SK-N-SH (cell line): ENCODE results near the gene DZIP1L. TPM values are rescaled to one million over a fixed set of nuclear protein-coding genes. Genes with fewer than 3 reads are reported as not detected.
A peak's percentile ranks its signal among the peaks of the same experiment; 100 is the strongest.
"Not testable (repeated sequence)": the region's sequence is repeated elsewhere in the genome, so short reads cannot be mapped to it uniquely, and the experiment has no call there.

ENCODE experiments used
- CTCF ChIA-PET: fragments of 300-600, 350-600 bp; formaldehyde crosslinking; extraction: SDS; loops from one replicate; lab custom pipeline; 2021; lab: Yijun Ruan, JAX
- POLR2A ChIA-PET: fragments of 350-600 bp; sonication (Branson Sonifier 250); formaldehyde crosslinking; extraction: SDS; loops from one replicate; lab custom pipeline; 2020; ENCODE audit warnings: antibody characterized with exemption, inconsistent platforms; lab: Yijun Ruan, JAX
- DNase-seq: peaks from one replicate; pipeline ENCODE4 v3.0.0; 2012
- H2AFZ ChIP-seq: fragments of 200-600 bp; sonication (generic); 2 replicates; pipeline ENCODE4 v1.8.1; 2016; ENCODE audit warnings: antibody characterized with exemption, mild to moderate bottlenecking, low read depth
- H3F3A ChIP-seq: fragments of 200-600 bp; sonication (generic); replicated peaks from 2 replicates; pipeline ENCODE3; 2016; ENCODE audit warnings: antibody characterized with exemption, mild to moderate bottlenecking; ENCODE audit not compliant: insufficient read depth
- H3K27ac ChIP-seq, 2 experiments: fragments of 200-500 bp in 1 of 2; fragments of 200-600 bp in 1 of 2; sonication (Bioruptor generic) in 1 of 2; sonication (generic), shearing (Covaris generic) in 1 of 2; 2 replicates each; pipeline versions ENCODE4 v1.5.1 to v1.6.1; 2014 to 2016; ENCODE audit warnings: low read depth in 2 of 2, inconsistent platforms in 1 of 2, low read length in 1 of 2, mild to moderate bottlenecking in 1 of 2, mixed read lengths in 1 of 2
- H3K27me3 ChIP-seq: fragments of 200-600 bp; sonication (generic), shearing (Covaris generic); 2 replicates; pipeline ENCODE4 v1.6.1; 2016; ENCODE audit warnings: mixed run types; ENCODE audit not compliant: insufficient read depth
- H3K36me3 ChIP-seq, 2 experiments: fragments of 200-500 bp in 1 of 2; fragments of 200-600 bp in 1 of 2; sonication (Bioruptor generic) in 1 of 2; sonication (generic) in 1 of 2; replicated peaks in 1 of 2; 2 replicates each; pipeline versions ENCODE3 to v1.5.1; 2014 to 2016; ENCODE audit warnings: low read length in 1 of 2, mild to moderate bottlenecking in 1 of 2; ENCODE audit not compliant: insufficient read depth in 2 of 2, control insufficient read depth in 1 of 2
- H3K4me1 ChIP-seq, 2 experiments: fragments of 200-500 bp in 1 of 2; fragments of 200-600 bp in 1 of 2; sonication (Bioruptor generic) in 1 of 2; sonication (generic), shearing (Covaris generic) in 1 of 2; 2 replicates each; pipeline versions ENCODE4 v1.5.1 to v1.6.1; 2014 to 2016; ENCODE audit warnings: low read depth in 1 of 2, low read length in 1 of 2, mixed run types in 1 of 2; ENCODE audit not compliant: insufficient read depth in 2 of 2, control insufficient read depth in 1 of 2
- H3K4me2 ChIP-seq: fragments of 200-600 bp; sonication (generic), shearing (Covaris generic); 2 replicates; pipeline ENCODE4 v1.6.1; 2017; ENCODE audit warnings: mixed run types
- H3K4me3 ChIP-seq, 2 experiments: fragments of 200-500 bp in 1 of 2; fragments of 200-600 bp in 1 of 2; sonication (Bioruptor generic) in 1 of 2; sonication (generic), shearing (Covaris generic) in 1 of 2; 2 replicates each; pipeline versions ENCODE4 v1.5.1 to v1.8.1; 2014 to 2016; ENCODE audit warnings: low read depth in 2 of 2, inconsistent platforms in 1 of 2, low read length in 1 of 2, mild to moderate bottlenecking in 1 of 2, mixed read lengths in 1 of 2, moderate library complexity in 1 of 2
- H3K79me2 ChIP-seq: fragments of 200-600 bp; sonication (generic); 2 replicates; pipeline ENCODE4 v1.8.1; 2017; ENCODE audit warnings: mild to moderate bottlenecking; ENCODE audit not compliant: insufficient read depth
- H3K9ac ChIP-seq: fragments of 200-600 bp; sonication (generic); 2 replicates; pipeline ENCODE4 v1.6.1; 2017; ENCODE audit warnings: mixed run types
- H3K9me2 ChIP-seq: fragments of 200-600 bp; sonication (generic); 2 replicates; pipeline ENCODE4 v1.6.1; 2017; ENCODE audit warnings: mixed run types
- H3K9me3 ChIP-seq: fragments of 200-600 bp; sonication (generic); 2 replicates; pipeline ENCODE4 v1.6.1; 2017; ENCODE audit warnings: mixed run types, mild to moderate bottlenecking, moderate library complexity
- H4K20me1 ChIP-seq: fragments of 200-600 bp; sonication (generic); 2 replicates; pipeline ENCODE4 v1.6.1; 2017; ENCODE audit warnings: mild to moderate bottlenecking, mixed run types; ENCODE audit not compliant: insufficient read depth
- CHD2 ChIP-seq: fragments of 150-350 bp; IDR thresholded peaks from 2 replicates; pipeline ENCODE4 v1.6.1; 2018; ENCODE audit warnings: low read length; ENCODE audit not compliant: partially characterized antibody
- FOXJ3 ChIP-seq: sonication (generic); formaldehyde crosslinking; IDR thresholded peaks from 2 replicates; pipeline ENCODE4 v1.5.1; 2020; ENCODE audit warnings: mild to moderate bottlenecking, missing genetic modification reagents
- TAF1 ChIP-seq: IDR thresholded peaks from 2 replicates; pipeline ENCODE4 v1.6.1; 2012; ENCODE audit warnings: low read depth, mild to moderate bottlenecking, low read length, moderate library complexity, borderline replicate concordance
- TEAD4 ChIP-seq: IDR thresholded peaks from 2 replicates; pipeline ENCODE4 v1.4.0; 2012; ENCODE audit warnings: mild to moderate bottlenecking, borderline replicate concordance; ENCODE audit not compliant: insufficient read depth
- WGBS: methylation state at CpG from one replicate; pipeline ENCODE4 v1.1.6; 2017; ENCODE audit warnings: low lambda C conversion rate; 5-methylcytosine and 5-hydroxymethylcytosine counted together
- polyA plus RNA-seq, 3 experiments: library from polyadenylated mRNA; depleted of rRNA; stranded (reverse); fragments of >200 nt; gene quantifications; 2 replicates each; pipeline ENCODE4 v1.2.3, GENCODE V29; 2012
- TF ChIP-seq, protein P1 (sequence below): fragments of 200-600 bp; sonication (generic); IDR thresholded peaks from 2 replicates; pipeline ENCODE4 v1.6.1; 2017; ENCODE audit warnings: antibody characterized with exemption, mild to moderate bottlenecking, moderate library complexity
- TF ChIP-seq, protein P2 (sequence below): IDR thresholded peaks from 2 replicates; pipeline ENCODE4; 2012
- TF ChIP-seq, protein P3 (sequence below): IDR thresholded peaks from 2 replicates; pipeline ENCODE4 v1.4.0; 2012; ENCODE audit warnings: low read depth, borderline replicate concordance

The DZIP1L gene
- polyA plus RNA-seq, 1 of the 3 experiments (the other 2 are of a cell fraction): 6.4 TPM

DNA sequence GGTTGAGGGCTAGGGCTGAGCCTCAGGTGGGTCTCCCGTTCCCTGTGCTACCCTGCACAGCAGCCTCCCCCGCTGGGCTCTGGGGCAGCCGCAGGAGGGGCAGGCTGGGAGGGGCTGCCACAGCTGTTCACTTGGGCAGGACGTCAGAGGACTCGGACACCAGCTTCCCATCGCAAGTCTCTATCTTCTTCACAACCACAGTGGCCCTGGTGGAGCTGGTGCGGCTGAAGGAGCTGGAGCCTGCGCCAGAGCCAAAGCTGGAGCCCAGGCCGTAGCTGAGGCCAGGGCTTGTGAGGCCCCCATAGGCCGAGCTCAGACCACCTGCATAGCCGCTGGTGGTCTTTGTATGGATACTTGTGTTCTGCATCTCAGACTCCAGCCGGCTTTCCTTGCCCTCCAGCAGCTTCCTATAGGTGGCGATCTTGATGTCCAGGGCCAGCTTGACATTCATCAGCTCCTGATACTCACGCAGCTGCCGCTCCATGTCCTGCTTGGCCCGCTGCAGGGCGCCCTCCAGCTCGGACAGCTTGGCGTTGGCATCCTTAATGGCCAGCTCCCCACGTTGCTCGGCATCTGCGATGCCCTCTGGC, 14.0 kb downstream of the DZIP1L start:
- 97% methylated on average over 9 of the region's 22 CpGs for WGBS
- H2AFZ ChIP-seq, H3K4me3 ChIP-seq, H4K20me1 ChIP-seq, H3K9me3 ChIP-seq, H3K9ac ChIP-seq, H3K9me2 ChIP-seq, H3K4me2 ChIP-seq, H3K4me1 ChIP-seq, H3K27ac ChIP-seq, H3K27me3 ChIP-seq, POLR2A ChIA-PET, H3F3A ChIP-seq, DNase-seq: not testable (repeated sequence)
- H3K36me3 ChIP-seq: peaks cover 18 to 37% of the 10 kb centered on the region in 2 experiments
- peaks cover 42% of the 10 kb centered on the region for H3K79me2 ChIP-seq
- TF ChIP-seq, protein P1, sequence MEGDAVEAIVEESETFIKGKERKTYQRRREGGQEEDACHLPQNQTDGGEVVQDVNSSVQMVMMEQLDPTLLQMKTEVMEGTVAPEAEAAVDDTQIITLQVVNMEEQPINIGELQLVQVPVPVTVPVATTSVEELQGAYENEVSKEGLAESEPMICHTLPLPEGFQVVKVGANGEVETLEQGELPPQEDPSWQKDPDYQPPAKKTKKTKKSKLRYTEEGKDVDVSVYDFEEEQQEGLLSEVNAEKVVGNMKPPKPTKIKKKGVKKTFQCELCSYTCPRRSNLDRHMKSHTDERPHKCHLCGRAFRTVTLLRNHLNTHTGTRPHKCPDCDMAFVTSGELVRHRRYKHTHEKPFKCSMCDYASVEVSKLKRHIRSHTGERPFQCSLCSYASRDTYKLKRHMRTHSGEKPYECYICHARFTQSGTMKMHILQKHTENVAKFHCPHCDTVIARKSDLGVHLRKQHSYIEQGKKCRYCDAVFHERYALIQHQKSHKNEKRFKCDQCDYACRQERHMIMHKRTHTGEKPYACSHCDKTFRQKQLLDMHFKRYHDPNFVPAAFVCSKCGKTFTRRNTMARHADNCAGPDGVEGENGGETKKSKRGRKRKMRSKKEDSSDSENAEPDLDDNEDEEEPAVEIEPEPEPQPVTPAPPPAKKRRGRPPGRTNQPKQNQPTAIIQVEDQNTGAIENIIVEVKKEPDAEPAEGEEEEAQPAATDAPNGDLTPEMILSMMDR: peak; percentile 32
- CTCF ChIA-PET: interaction anchor here (0.9 to 1.3 kb wide), 4 partner anchors 10 to 18 kb away, joined by 3 to 8 read pairs (median 5); partner anchors contain the start of gene DZIP1L

DNA sequence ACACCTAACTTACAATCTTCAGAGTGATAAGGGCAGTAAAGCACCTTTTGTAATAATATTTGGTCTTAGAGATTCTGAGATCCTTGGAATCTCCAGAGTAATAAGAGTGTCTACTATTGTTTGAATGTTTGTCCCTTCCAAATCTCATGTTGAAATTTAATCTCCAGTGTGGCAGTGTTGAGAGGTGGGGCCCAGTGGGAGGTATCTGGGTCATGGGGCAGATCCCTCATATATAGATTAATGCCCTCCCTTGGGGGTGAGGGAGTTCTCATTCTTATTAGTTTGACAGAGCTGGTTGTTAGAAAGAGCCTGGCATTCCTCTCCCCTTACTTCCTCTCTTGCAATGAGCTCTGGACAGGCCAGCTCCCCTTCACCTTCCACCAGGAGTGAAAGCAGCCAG, 16.0 kb downstream of the DZIP1L start:
- H3K4me1 ChIP-seq: no peaks in the 10 kb centered on the region
- ChIA-PET CTCF (interaction anchor here (0.7 kb wide), 1 partner anchor 20 kb away, joined by 3 read pairs; no protein-coding TSS in a partner anchor), POLR2A (no interaction called here)
- no peak overlapping the region for H3K9ac ChIP-seq
- no peaks in the 10 kb centered on the region for H3K27me3 ChIP-seq
- no peak overlapping the region for H3K4me2 ChIP-seq
- no peaks in the 10 kb centered on the region for H4K20me1 ChIP-seq
- no peaks in the 10 kb centered on the region for H3F3A ChIP-seq
- H3K4me3 ChIP-seq: no peak overlapping the region
- H2AFZ ChIP-seq: no peak overlapping the region
- H3K9me3 ChIP-seq: no peaks in the 10 kb centered on the region
- H3K9me2 ChIP-seq: no peaks in the 10 kb centered on the region
- H3K79me2 ChIP-seq: peaks cover 25% of the 10 kb centered on the region; the same call in 1 of the 2 replicates
- no peak for DNase-seq
- TF ChIP-seq TEAD4 (no peak), TAF1 (no peak), CHD2 (no peak), FOXJ3 (no peak)
- peaks cover 33 to 46% of the 10 kb centered on the region in 2 experiments for H3K36me3 ChIP-seq
- H3K27ac ChIP-seq: no peak overlapping the region

DNA sequence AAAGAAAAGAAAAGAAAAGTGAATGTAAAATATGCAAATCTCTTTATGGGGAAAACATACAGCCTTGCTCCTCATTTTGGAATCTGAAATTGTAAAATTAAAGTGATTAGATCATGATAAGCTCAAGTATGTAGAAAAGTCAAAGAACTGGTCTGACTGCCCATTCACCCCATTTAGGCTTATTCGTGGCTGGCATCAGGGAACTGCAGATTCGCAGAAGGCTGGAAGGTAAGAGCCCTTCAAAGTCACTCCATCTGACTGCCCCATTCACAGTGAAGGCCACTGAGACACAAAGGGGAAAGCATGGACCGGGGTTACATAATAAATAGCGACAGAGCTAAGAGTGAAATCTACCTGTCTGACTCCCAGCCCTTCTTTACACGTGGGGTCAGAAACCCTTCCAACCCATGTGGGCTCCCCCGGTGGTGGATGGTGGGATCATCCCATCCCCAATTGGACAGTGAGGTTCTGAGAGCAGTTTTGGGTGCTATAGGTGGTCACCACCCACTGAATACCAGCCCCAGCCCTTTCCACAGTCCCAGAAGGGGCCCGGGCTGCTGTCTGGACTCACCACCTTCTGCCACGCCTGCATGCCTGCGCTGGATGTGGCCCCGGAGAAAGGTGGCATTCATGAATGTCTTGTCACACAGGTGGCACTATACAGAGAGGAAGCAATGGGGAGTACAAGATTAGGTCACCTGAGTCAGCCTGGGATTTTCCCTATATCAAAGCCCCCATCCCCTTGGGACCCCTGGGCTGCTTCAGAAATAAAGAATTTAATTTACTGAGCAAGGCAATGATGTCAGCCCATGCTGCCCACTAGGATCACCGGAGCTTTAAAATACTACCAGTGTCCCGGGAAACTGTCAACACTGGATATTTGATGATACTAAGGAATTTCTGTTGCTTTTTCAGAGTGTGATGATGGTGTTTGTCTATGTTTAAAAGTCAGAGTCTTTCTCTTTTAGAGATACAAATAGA, 17.9 kb downstream of the DZIP1L start:
- TF ChIP-seq, protein P2, sequence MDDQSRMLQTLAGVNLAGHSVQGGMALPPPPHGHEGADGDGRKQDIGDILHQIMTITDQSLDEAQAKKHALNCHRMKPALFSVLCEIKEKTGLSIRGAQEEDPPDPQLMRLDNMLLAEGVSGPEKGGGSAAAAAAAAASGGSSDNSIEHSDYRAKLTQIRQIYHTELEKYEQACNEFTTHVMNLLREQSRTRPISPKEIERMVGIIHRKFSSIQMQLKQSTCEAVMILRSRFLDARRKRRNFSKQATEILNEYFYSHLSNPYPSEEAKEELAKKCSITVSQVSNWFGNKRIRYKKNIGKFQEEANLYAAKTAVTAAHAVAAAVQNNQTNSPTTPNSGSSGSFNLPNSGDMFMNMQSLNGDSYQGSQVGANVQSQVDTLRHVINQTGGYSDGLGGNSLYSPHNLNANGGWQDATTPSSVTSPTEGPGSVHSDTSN: no peak
- TF ChIP-seq, protein P3, sequence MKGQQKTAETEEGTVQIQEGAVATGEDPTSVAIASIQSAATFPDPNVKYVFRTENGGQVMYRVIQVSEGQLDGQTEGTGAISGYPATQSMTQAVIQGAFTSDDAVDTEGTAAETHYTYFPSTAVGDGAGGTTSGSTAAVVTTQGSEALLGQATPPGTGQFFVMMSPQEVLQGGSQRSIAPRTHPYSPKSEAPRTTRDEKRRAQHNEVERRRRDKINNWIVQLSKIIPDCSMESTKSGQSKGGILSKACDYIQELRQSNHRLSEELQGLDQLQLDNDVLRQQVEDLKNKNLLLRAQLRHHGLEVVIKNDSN: no peak
- TF ChIP-seq, protein P1: peak; percentile 54
- peak; percentile 70 for DNase-seq
- 89% methylated on average over 8 of the region's 12 CpGs for WGBS
- Histone ChIP-seq H3F3A (no peaks in the 10 kb centered on the region), H3K9ac (no peak overlapping the region), H3K4me1 (no peaks in the 10 kb centered on the region), H3K36me3 (peaks cover 49% of the 10 kb centered on the region in 2 experiments), H3K4me2 (no peak overlapping the region), H3K79me2 (peaks cover 12% of the 10 kb centered on the region; the same call in 1 of the 2 replicates), H4K20me1 (no peaks in the 10 kb centered on the region), H2AFZ (no peak overlapping the region), H3K4me3 (no peak overlapping the region), H3K9me3 (no peaks in the 10 kb centered on the region; the same call in 1 of the 2 replicates), H3K27me3 (no peaks in the 10 kb centered on the region), H3K9me2 (no peaks in the 10 kb centered on the region), H3K27ac (no peak overlapping the region)
- POLR2A ChIA-PET: no interaction called here
- CTCF ChIA-PET: interaction anchor here (0.7 to 1.9 kb wide), 8 partner anchors 9 to 50 kb away, joined by 3 to 4 read pairs (median 3); no protein-coding TSS in a partner anchor
